ENCODE results near the gene DSCAM.

The DSCAM gene

DNA sequence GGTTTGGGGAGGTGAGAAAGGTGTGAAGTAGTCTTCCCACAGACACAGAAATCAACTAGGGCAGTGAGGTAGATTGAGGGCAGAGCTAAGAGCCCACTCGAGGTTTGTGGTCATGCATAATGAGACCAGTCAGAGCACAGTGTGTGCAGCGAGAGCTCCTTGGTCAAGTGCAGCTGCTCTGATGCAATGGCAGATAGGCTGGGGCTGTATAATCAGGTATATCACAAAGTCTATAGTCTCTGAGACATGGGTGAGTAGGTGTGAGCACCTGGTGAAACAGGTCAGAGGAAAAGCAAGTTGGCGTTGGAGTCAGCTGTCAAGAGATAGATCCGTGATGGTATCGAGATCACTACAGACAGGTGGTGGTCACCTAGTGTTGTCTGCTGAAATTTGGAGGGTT is 17.6 kb downstream of the DSCAM start:
- H3K4me3 ChIP-seq (replicated peaks; ENCODE audit: low read depth, low read length): no peak overlapping the region
- TF ChIP-seq, protein P1, sequence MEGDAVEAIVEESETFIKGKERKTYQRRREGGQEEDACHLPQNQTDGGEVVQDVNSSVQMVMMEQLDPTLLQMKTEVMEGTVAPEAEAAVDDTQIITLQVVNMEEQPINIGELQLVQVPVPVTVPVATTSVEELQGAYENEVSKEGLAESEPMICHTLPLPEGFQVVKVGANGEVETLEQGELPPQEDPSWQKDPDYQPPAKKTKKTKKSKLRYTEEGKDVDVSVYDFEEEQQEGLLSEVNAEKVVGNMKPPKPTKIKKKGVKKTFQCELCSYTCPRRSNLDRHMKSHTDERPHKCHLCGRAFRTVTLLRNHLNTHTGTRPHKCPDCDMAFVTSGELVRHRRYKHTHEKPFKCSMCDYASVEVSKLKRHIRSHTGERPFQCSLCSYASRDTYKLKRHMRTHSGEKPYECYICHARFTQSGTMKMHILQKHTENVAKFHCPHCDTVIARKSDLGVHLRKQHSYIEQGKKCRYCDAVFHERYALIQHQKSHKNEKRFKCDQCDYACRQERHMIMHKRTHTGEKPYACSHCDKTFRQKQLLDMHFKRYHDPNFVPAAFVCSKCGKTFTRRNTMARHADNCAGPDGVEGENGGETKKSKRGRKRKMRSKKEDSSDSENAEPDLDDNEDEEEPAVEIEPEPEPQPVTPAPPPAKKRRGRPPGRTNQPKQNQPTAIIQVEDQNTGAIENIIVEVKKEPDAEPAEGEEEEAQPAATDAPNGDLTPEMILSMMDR (IDR thresholded peaks at IDR 0.05; ENCODE audit: low read depth, low read length, missing control alignments): no peak
- no peak for DNase-seq (ENCODE audit: extremely low read depth, low read depth)

DNA sequence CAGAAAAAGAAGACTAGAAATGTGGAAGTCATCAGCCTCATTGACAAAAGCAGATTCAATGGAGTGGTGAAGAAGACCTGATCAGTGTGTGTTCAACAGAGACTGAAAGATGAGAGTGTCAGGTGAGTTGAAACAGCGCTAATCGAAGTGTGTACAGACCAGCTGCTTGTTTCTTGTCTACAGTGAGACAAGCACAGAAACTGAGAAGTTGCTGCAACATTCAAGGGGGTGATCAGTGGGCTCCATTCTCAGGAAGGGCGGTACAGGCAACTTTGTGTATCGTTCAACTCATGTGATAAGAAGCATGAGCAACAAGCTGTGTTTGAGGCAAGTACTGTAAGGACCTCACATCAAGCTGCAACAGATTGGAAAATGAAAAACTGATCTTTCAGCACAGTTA is 19.4 kb downstream of the DSCAM start:
- DNase-seq (ENCODE audit: extremely low read depth, low read depth): no peak

DNA sequence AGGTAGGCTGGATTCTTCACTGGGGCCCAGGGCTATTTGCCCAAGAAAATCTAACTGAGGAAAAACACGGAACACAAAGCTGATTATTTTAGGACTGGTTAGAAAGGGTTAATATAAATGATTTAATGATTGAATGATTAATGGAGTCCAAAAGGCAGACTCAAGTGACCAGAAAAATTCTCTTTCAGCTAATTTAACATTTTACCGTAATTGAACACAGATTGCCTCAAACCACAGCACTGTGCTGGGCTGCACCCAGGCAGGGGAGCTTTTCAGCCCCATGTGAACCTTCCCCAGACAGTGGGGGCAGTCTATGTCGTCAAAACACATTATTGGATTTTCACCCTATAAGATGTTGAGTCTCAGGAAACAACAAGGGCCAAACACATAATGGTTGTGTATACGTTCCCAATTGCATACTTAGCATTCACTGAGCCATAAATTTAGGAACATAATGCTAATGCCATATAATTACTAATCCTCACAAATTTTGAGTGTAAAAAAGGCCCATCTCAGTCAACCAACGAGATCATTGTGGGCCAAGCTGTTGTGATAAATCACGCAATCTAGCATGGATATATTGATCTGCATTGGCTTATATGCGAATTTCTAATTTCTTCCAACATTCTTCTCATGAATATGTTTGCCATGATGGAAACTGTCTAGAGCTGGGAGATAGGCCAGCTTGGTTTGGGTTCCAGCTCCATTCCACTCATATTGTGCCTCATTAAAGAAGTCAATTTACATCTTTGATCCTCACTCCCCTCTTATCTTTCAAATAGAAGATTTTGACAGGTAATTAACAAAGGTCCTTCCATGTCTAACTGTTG is 27.7 kb downstream of the DSCAM start:
- H3K4me3 ChIP-seq (replicated peaks; ENCODE audit: low read depth, low read length): no peak overlapping the region
- no peak for DNase-seq (ENCODE audit: extremely low read depth, low read depth)
- TF ChIP-seq, protein P1 (IDR thresholded peaks at IDR 0.05; ENCODE audit: low read depth, low read length, missing control alignments): no peak

More for the DNA sequence above, 19.4 kb downstream of the DSCAM start:
- no peak overlapping the region for H3K4me3 ChIP-seq (replicated peaks; ENCODE audit: low read depth, low read length)
- TF ChIP-seq, protein P1 (IDR thresholded peaks at IDR 0.05; ENCODE audit: low read depth, low read length, missing control alignments): no peak

DNA sequence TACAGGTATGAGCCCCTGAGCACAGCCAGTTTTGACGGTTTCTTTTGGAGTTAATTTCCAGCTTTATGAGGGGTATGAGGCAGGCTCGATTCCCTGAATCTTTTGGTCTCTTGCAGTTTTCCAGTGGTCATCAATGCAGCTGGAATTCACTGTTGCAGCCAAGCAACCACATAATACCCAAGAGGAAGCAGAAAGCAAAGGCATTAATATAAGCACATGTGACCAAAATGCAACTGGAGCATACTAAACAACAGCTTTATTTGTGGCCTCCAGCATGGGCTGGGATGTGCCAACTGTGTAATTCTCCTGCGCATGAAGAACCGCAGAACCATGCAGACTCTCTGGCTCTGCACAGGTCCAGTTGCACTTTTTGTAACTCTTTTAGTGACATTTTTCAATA is 33.0 kb downstream of the DSCAM start:
- no peak overlapping the region for H3K4me3 ChIP-seq (replicated peaks; ENCODE audit: low read depth, low read length)
- TF ChIP-seq, protein P1 (IDR thresholded peaks at IDR 0.05; ENCODE audit: low read depth, low read length, missing control alignments): no peak
- DNase-seq (ENCODE audit: extremely low read depth, low read depth): no peak

DNA sequence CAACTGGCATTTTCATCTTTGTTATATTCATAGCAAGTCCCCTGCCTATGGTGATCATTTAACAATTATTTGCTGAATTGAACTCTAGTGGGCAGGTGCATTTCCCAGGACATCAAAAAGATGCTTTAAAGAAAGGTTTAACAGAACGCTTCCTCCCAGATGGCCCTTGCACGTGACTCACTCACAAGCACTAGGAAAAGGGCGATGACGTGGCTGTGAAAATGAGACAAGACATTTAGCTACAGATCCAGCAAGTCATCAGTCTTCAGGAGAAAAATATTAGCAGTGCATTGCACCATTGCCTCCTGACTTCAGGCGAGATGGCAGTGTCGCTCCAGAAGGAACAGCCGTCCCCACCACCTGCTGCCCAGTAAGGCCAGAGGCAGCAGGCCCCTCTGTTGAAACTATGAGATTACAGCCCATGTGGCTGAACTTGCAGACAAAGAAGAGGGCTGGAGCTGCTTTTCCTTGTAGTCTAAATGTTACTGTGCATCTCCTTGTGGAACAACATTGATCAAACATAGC is 37.2 kb downstream of the DSCAM start:
- DNase-seq (ENCODE audit: extremely low read depth, low read depth): no peak
- H3K4me3 ChIP-seq (replicated peaks; ENCODE audit: low read depth, low read length): no peak overlapping the region
- TF ChIP-seq, protein P1 (IDR thresholded peaks at IDR 0.05; ENCODE audit: low read depth, low read length, missing control alignments): no peak

DNA sequence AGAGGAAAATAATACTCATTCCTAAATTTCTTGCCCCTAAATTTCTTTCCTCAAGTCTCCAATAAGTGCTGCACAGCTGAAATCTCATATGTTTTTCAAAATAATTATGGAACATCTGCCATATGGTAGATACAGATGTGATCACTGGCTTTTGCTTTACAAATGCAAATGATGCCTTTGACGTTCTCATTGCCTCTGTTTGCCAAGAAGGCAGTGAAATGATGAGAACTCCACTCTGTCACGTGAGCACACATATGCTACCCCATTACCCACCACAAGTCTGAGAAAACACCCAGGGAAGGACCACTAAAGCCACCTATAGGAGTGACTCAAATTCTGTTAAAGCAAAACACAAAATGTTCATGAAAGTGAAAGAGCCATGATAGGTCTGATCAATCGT is 43.9 kb downstream of the DSCAM start:
- TF ChIP-seq, protein P1 (IDR thresholded peaks at IDR 0.05; ENCODE audit: low read depth, low read length, missing control alignments): no peak
- no peak overlapping the region for H3K4me3 ChIP-seq (replicated peaks; ENCODE audit: low read depth, low read length)
- DNase-seq (ENCODE audit: extremely low read depth, low read depth): no peak
